H1 (cell line): ENCODE measurements around the gene ARL10. TPM values are rescaled to one million over a fixed set of nuclear protein-coding genes. Genes with fewer than 3 reads are reported as not detected.

Experiments
- CTCF ChIA-PET: fragments of 300-600 bp; sonication (Branson Sonifier 250); formaldehyde crosslinking; loops from one replicate; lab custom pipeline; 2021; ENCODE audit not compliant: partially characterized antibody; lab: Charles Lee
- POLR2A ChIA-PET: fragments of 300-600 bp; sonication (Branson Sonifier 250); formaldehyde crosslinking; loops from one replicate; lab custom pipeline; 2021; ENCODE audit warnings: inconsistent platforms; ENCODE audit not compliant: partially characterized antibody; lab: Charles Lee
- DNase-seq, 2 experiments: peaks; one replicate each; pipeline versions ENCODE4 v3.0.0 to v3.0.0-alpha.2; 2010 to 2022; ENCODE audit warnings: low spot score in 2 of 2, low read depth in 1 of 2, mixed read lengths in 1 of 2
- FAIRE-seq: peaks from 2 replicates; lab custom pipeline; 2011; peaks lifted over from hg19 to GRCh38; lab: Jason Lieb, UNC
- H2AFZ ChIP-seq: 2 replicates; pipeline ENCODE4 v1.8.1; 2012; ENCODE audit warnings: low read length, inconsistent platforms
- H2AK5ac ChIP-seq: 2 replicates; pipeline ENCODE4 v1.6.1; 2013; ENCODE audit warnings: low read depth, low read length
- H2BK120ac ChIP-seq: replicated peaks from 2 replicates; pipeline ENCODE3; 2013; ENCODE audit warnings: low read depth, low read length, inconsistent platforms
- H2BK12ac ChIP-seq: 2 replicates; pipeline ENCODE4 v1.6.1; 2013; ENCODE audit warnings: low read depth, low read length
- H2BK15ac ChIP-seq: 2 replicates; pipeline ENCODE4 v1.6.1; 2013; ENCODE audit warnings: low read length
- H2BK20ac ChIP-seq: 2 replicates; pipeline ENCODE4 v1.6.1; 2013; ENCODE audit warnings: low read length
- H2BK5ac ChIP-seq: 2 replicates; pipeline ENCODE4 v1.6.1; 2013; ENCODE audit warnings: low read depth, low read length
- H3K14ac ChIP-seq: 2 replicates; pipeline ENCODE4 v1.6.1; 2013; ENCODE audit warnings: inconsistent platforms; ENCODE audit not compliant: insufficient read length
- H3K18ac ChIP-seq: 2 replicates; pipeline ENCODE4 v1.6.1; 2013; ENCODE audit warnings: low read length; ENCODE audit errors: extremely low read depth
- H3K23ac ChIP-seq: 2 replicates; pipeline ENCODE4 v1.6.1; 2013; ENCODE audit warnings: inconsistent platforms; ENCODE audit not compliant: insufficient read length
- H3K23me2 ChIP-seq: 2 replicates; pipeline ENCODE4 v1.6.1; 2013; ENCODE audit warnings: low read depth, low read length
- H3K27ac ChIP-seq: 2 replicates; pipeline ENCODE4 v1.6.1; 2011; ENCODE audit warnings: low read depth, low read length, inconsistent platforms
- H3K27me3 ChIP-seq, 4 experiments: replicated peaks in 1 of 4; 1 replicate in 1 of 4; 2 replicates in 3 of 4; pipeline versions ENCODE4 v1.6.1 to v1.8.1; 2011 to 2013; ENCODE audit warnings: low read length in 3 of 4, mild to moderate bottlenecking in 3 of 4, inconsistent platforms in 2 of 4, mixed read lengths in 2 of 4, moderate library complexity in 1 of 4; ENCODE audit not compliant: control insufficient read depth in 3 of 4, insufficient read depth in 3 of 4; ENCODE audit errors: extremely low read depth in 1 of 4
- H3K36me3 ChIP-seq, 4 experiments: 2 replicates each; pipeline versions ENCODE4 v1.6.1 to v1.8.1; 2011 to 2013; ENCODE audit warnings: mild to moderate bottlenecking in 4 of 4, low read length in 3 of 4, moderate library complexity in 2 of 4, control low read depth in 1 of 4, inconsistent platforms in 1 of 4; ENCODE audit not compliant: insufficient read depth in 4 of 4, control insufficient read depth in 2 of 4
- H3K4ac ChIP-seq: replicated peaks from 2 replicates; pipeline ENCODE3; 2013; ENCODE audit warnings: low read length, low read depth, mixed read lengths, inconsistent platforms; ENCODE audit not compliant: insufficient read length
- H3K4me1 ChIP-seq, 4 experiments: replicated peaks in 1 of 4; 1 replicate in 1 of 4; 2 replicates in 3 of 4; pipeline versions ENCODE4 v1.6.1 to v1.8.1; 2011 to 2013; ENCODE audit warnings: low read length in 3 of 4, inconsistent platforms in 2 of 4, mixed read lengths in 1 of 4; ENCODE audit not compliant: insufficient read depth in 4 of 4, control insufficient read depth in 3 of 4
- H3K4me2 ChIP-seq, 2 experiments: 2 replicates each; pipeline versions ENCODE4 v1.6.1 to v1.8.1; 2011 to 2013; ENCODE audit warnings: low read depth in 2 of 2, low read length in 2 of 2, control low read depth in 1 of 2, inconsistent platforms in 1 of 2, mild to moderate bottlenecking in 1 of 2; ENCODE audit not compliant: insufficient read depth in 1 of 2
- H3K4me3 ChIP-seq, 4 experiments: fragments of 200-600, 300-600 bp in 1 of 4; sonication (generic), shearing (Covaris generic), sonication (Bioruptor Twin) in 1 of 4; 2 replicates each; pipeline versions ENCODE4 v1.5.1 to v1.8.1; 2011 to 2016; ENCODE audit warnings: low read length in 4 of 4, low read depth in 3 of 4, control low read depth in 2 of 4, inconsistent platforms in 2 of 4, mild to moderate bottlenecking in 2 of 4, mixed read lengths in 1 of 4, moderate library complexity in 1 of 4; ENCODE audit not compliant: insufficient read depth in 2 of 4; ENCODE audit errors: extremely low read depth in 1 of 4
- H3K56ac ChIP-seq: replicated peaks from 2 replicates; pipeline ENCODE3; 2013; ENCODE audit warnings: low read depth, mild to moderate bottlenecking, mixed read lengths, low read length, inconsistent platforms; ENCODE audit not compliant: insufficient read length
- H3K79me1 ChIP-seq: 2 replicates; pipeline ENCODE4 v1.6.1; 2013; ENCODE audit warnings: low read depth, low read length, control low read depth
- H3K79me2 ChIP-seq, 2 experiments: 2 replicates each; pipeline versions ENCODE4 v1.6.1 to v1.8.1; 2012 to 2013; ENCODE audit warnings: low read length in 2 of 2, mild to moderate bottlenecking in 2 of 2, inconsistent platforms in 1 of 2; ENCODE audit not compliant: insufficient read depth in 2 of 2, control insufficient read depth in 1 of 2
- H3K9ac ChIP-seq, 4 experiments: replicated peaks in 1 of 4; 1 replicate in 1 of 4; 2 replicates in 3 of 4; pipeline versions ENCODE4 v1.6.1 to v1.8.1; 2011 to 2013; ENCODE audit warnings: low read depth in 3 of 4, low read length in 3 of 4, control low read depth in 2 of 4, mild to moderate bottlenecking in 2 of 4, moderate library complexity in 2 of 4, inconsistent platforms in 1 of 4; ENCODE audit errors: extremely low read depth in 1 of 4
- H3K9me3 ChIP-seq, 2 experiments: 2 replicates each; pipeline versions ENCODE4 v1.6.1 to v1.8.1; 2012 to 2013; ENCODE audit warnings: mild to moderate bottlenecking in 2 of 2, moderate library complexity in 2 of 2, control low read depth in 1 of 2, inconsistent platforms in 1 of 2, low read depth in 1 of 2, low read length in 1 of 2, mixed read lengths in 1 of 2; ENCODE audit not compliant: insufficient read depth in 2 of 2
- H4K20me1 ChIP-seq, 2 experiments: replicated peaks in 1 of 2; 2 replicates each; pipeline versions ENCODE3 to v1.8.1; 2011 to 2013; ENCODE audit warnings: inconsistent platforms in 2 of 2, low read length in 2 of 2, mild to moderate bottlenecking in 1 of 2; ENCODE audit not compliant: insufficient read depth in 2 of 2, control insufficient read depth in 1 of 2
- H4K5ac ChIP-seq: 2 replicates; pipeline ENCODE4 v1.6.1; 2013; ENCODE audit warnings: low read length, low read depth, mixed read lengths, inconsistent platforms; ENCODE audit not compliant: insufficient read length
- H4K8ac ChIP-seq: 2 replicates; pipeline ENCODE4 v1.8.0; 2013; ENCODE audit warnings: mild to moderate bottlenecking, moderate library complexity, low read length, inconsistent platforms; ENCODE audit not compliant: insufficient read depth; ENCODE audit errors: extremely low read depth
- H4K91ac ChIP-seq: replicated peaks from 2 replicates; pipeline ENCODE3; 2013; ENCODE audit warnings: low read length, mixed read lengths, inconsistent platforms; ENCODE audit not compliant: insufficient read length
- CHD2 ChIP-seq: IDR thresholded peaks from 2 replicates; pipeline ENCODE4 v1.6.1; 2012; ENCODE audit warnings: low read length, improper control_type of control experiment
- CREB1 ChIP-seq: IDR thresholded peaks from 2 replicates; pipeline ENCODE4 v1.6.1; 2012; ENCODE audit warnings: inconsistent platforms
- EP300 ChIP-seq, 2 experiments: IDR thresholded peaks; 1 replicate in 1 of 2; 2 replicates in 1 of 2; pipeline ENCODE4 v1.6.1; 2011 to 2012; ENCODE audit warnings: low read depth in 2 of 2, low read length in 2 of 2, mild to moderate bottlenecking in 2 of 2, borderline replicate concordance in 1 of 2, inconsistent platforms in 1 of 2, moderate library complexity in 1 of 2
- PHF8 ChIP-seq: fragments of 200-600 bp; sonication (generic); conservative IDR thresholded peaks from 2 replicates; pipeline ENCODE4 v1.7.1; 2012; ENCODE audit warnings: low read depth, mild to moderate bottlenecking, inconsistent platforms, low read length, moderate library complexity
- SP1 ChIP-seq: IDR thresholded peaks from 2 replicates; pipeline ENCODE4 v1.6.1; 2011; ENCODE audit warnings: low read depth, low read length
- WGBS, 2 experiments: shearing (Covaris generic) in 1 of 2; methylation state at CpG; one replicate each; pipeline versions ENCODE4 v1.1.6 to v1.1.7; 2013 to 2015; ENCODE audit warnings: low lambda C conversion rate in 2 of 2, mixed read lengths in 2 of 2, inconsistent platforms in 1 of 2, low coverage in 1 of 2, missing lambda C conversion rate in 1 of 2; ENCODE audit not compliant: insufficient replicate concordance in 2 of 2, insufficient coverage in 1 of 2, insufficient read length in 1 of 2; ENCODE audit errors: extremely low coverage in 1 of 2, missing lambda C conversion rate in 1 of 2; 5-methylcytosine and 5-hydroxymethylcytosine counted together
- polyA plus RNA-seq, 7 experiments: library from polyadenylated mRNA; depleted of rRNA in 3 of 7; stranded (reverse) in 5 of 7; unstranded in 2 of 7; fragments of >200 nt in 5 of 7; fragments of 200-250 nt in 2 of 7; gene quantifications; 1 replicate in 5 of 7; 2 replicates in 1 of 7; 4 replicates in 1 of 7; pipeline versions ENCODE4 v1.2.1 to v1.2.3, GENCODE V29; 2011 to 2013; ENCODE audit warnings: missing spikeins in 2 of 7, mixed read lengths in 2 of 7
- total RNA-seq: library from RNA; stranded (reverse); fragmentation: NEBNext Ultra II Directional; extraction: Animal tissue kit (Norgen Biotek cat#: 25700); gene quantifications from 2 replicates; pipeline ENCODE4 v1.2.1, GENCODE V29; 2021

The ARL10 gene
- total and polyA plus RNA-seq, 2 of the 8 experiments (the other 6 are each of a cell fraction or from before 2014, with no cell fraction given), result 3.1 to 7.4 TPM

- Histone ChIP-seq H4K5ac (no peak overlapping the region), H3K23ac (no peak overlapping the region), H3K9me3 (no peaks in the 10 kb centered on the region), H3K27ac (no peak overlapping the region), H3K56ac (no peak overlapping the region), H3K14ac (no peak overlapping the region), H2BK12ac (no peak overlapping the region), H2BK15ac (no peak overlapping the region), H3K79me2 (no peaks in the 10 kb centered on the region), H3K9ac (no peak overlapping the region), H2BK120ac (no peak overlapping the region), H2AFZ (no peak overlapping the region), H3K36me3 (0 out of 8 replicates have a peak, but pooled peaks cover 0 to 2% (median 0%) of the 10 kb centered on the region in 4 experiments), H4K8ac (no peak overlapping the region), H3K4me3 (no peak overlapping the region), H2BK20ac (no peak overlapping the region), H3K27me3 (peaks cover 0 to 11% (median 9%) of the 10 kb centered on the region in 4 experiments; a peak in 6 of 7 replicates), H3K18ac (no peak overlapping the region), H3K4me2 (no peak overlapping the region), H3K79me1 (no peaks in the 10 kb centered on the region), H3K4ac (no peak overlapping the region), H4K20me1 (peaks cover 0 to 2% of the 10 kb centered on the region in 2 experiments), H4K91ac (no peak overlapping the region), H2AK5ac (no peak overlapping the region), H2BK5ac (no peak overlapping the region), H3K23me2 (no peaks in the 10 kb centered on the region; the same call in 1 of the 2 replicates), H3K4me1 (peaks cover 0 to 3% (median 0%) of the 10 kb centered on the region in 4 experiments; a peak in 4 of 7 replicates)
- CTCF ChIA-PET, result no interaction called here
- POLR2A ChIA-PET, result no interaction called here
- no peak for DNase-seq
- FAIRE-seq, result no peak
- 95% methylated on average over 2 of the region's 2 CpGs; no CpG with 5 or more reads in 1 of the 2 experiments for WGBS, 2 experiments
- TF ChIP-seq SP1 (no peak), PHF8 (no peak), EP300 (IDR thresholded peaks at IDR 0.05; ENCODE audit: borderline replicate concordance in 1 of 2, low read depth in 2 of 2, low read length in 2 of 2) (no peak), CREB1 (no peak), CHD2 (no peak)
These were observed 47.9 kb downstream of the ARL10 start for GRCh38 chr5:176413255-176413565.
